ENCODE data around the gene CTU1.

CTU1 gene

GRCh38 chr19:51098365-51099046, 9.7 kb downstream of the CTU1 start:
- no peak for FAIRE-seq
- TF ChIP-seq POU2F2 (IDR thresholded peaks at IDR 0.05; ENCODE audit: low read depth, low read length) (no peak), PAX5 (IDR thresholded peaks at IDR 0.05; ENCODE audit: insufficient read depth, low read length, severe bottlenecking) (no peak), SPI1 (IDR thresholded peaks at IDR 0.05; ENCODE audit: low read depth, low read length) (no peak), POLR2AphosphoS5 (IDR thresholded peaks at IDR 0.05; ENCODE audit: low read depth, low read length) (no peak), TAF1 (IDR thresholded peaks at IDR 0.05; ENCODE audit: low read depth, low read length) (no peak), POLR2A (IDR thresholded peaks at IDR 0.05; ENCODE audit: low read depth, low read length) (no peak)
- DNase-seq (ENCODE audit: insufficient read length, low spot score): no peak

- no peak for FAIRE-seq
- TF ChIP-seq TAF1 (IDR thresholded peaks at IDR 0.05; ENCODE audit: low read depth, low read length) (no peak), POLR2AphosphoS5 (IDR thresholded peaks at IDR 0.05; ENCODE audit: low read depth, low read length) (no peak), POU2F2 (IDR thresholded peaks at IDR 0.05; ENCODE audit: low read depth, low read length) (no peak), SPI1 (IDR thresholded peaks at IDR 0.05; ENCODE audit: low read depth, low read length) (no peak), PAX5 (IDR thresholded peaks at IDR 0.05; ENCODE audit: insufficient read depth, low read length, severe bottlenecking) (no peak), POLR2A (IDR thresholded peaks at IDR 0.05; ENCODE audit: low read depth, low read length) (no peak)
- no peak for DNase-seq (ENCODE audit: insufficient read length, low spot score)
Measured at GRCh38 chr19:51097796-51098195, 10.4 kb downstream of the CTU1 start.

GRCh38 chr19:51097166-51097738, 11.0 kb downstream of the CTU1 start:
- TF ChIP-seq POU2F2 (IDR thresholded peaks at IDR 0.05; ENCODE audit: low read depth, low read length) (no peak), POLR2A (IDR thresholded peaks at IDR 0.05; ENCODE audit: low read depth, low read length) (no peak), SPI1 (IDR thresholded peaks at IDR 0.05; ENCODE audit: low read depth, low read length) (no peak), TAF1 (IDR thresholded peaks at IDR 0.05; ENCODE audit: low read depth, low read length) (no peak), POLR2AphosphoS5 (IDR thresholded peaks at IDR 0.05; ENCODE audit: low read depth, low read length) (no peak), PAX5 (IDR thresholded peaks at IDR 0.05; ENCODE audit: insufficient read depth, low read length, severe bottlenecking) (no peak)
- DNase-seq (ENCODE audit: insufficient read length, low spot score): peak; percentile 71
- peak; percentile 87 for FAIRE-seq

- peak; percentile 28 for FAIRE-seq
Measured at GRCh38 chr19:51096473-51097165, 11.6 kb downstream of the CTU1 start.

DNA sequence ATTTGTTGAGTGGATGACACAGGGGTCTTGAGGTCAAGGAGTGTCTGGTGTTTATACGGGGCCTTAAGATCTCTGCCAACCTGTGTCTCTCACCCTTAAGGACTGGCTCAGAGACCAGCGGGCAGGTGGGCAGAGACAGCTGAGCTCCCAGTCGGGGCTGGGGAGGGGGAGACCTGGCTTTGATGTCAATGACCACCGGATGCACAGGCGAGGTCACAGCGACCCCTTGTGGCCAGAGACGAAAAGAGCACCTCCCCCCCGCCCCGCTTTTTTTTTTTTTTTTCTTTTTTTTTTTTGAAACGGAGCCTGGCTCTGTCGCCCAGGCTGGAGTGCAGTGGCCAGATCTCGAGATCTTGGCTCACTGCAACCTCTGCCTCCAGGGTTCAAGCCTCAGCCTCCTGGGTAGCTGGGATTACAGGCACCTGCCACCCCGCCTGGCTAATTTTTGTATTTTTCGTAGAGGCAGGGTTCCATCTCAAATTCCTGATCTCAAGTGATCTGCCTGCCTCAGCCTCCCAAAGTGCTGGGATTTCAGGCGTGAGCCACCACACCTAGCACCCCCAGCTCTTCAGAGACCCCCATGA, 13.4 kb downstream of the CTU1 start:
- FAIRE-seq (no peak), DNase-seq (ENCODE audit: insufficient read length, low spot score) (peak; percentile 70)
- TF ChIP-seq SPI1 (IDR thresholded peaks at IDR 0.05; ENCODE audit: low read depth, low read length) (no peak), PAX5 (IDR thresholded peaks at IDR 0.05; ENCODE audit: insufficient read depth, low read length, severe bottlenecking) (no peak), POLR2AphosphoS5 (IDR thresholded peaks at IDR 0.05; ENCODE audit: low read depth, low read length) (no peak), POU2F2 (IDR thresholded peaks at IDR 0.05; ENCODE audit: low read depth, low read length) (no peak), TAF1 (IDR thresholded peaks at IDR 0.05; ENCODE audit: low read depth, low read length) (no peak), POLR2A (IDR thresholded peaks at IDR 0.05; ENCODE audit: low read depth, low read length) (no peak)

More at GRCh38 chr19:51096473-51097165, 11.6 kb downstream of the CTU1 start:
- no peak for DNase-seq (ENCODE audit: insufficient read length, low spot score)
- no peak for TF ChIP-seq TAF1 (IDR thresholded peaks at IDR 0.05; ENCODE audit: low read depth, low read length)
- no peak for TF ChIP-seq PAX5 (IDR thresholded peaks at IDR 0.05; ENCODE audit: insufficient read depth, low read length, severe bottlenecking)
- no peak for TF ChIP-seq POU2F2 (IDR thresholded peaks at IDR 0.05; ENCODE audit: low read depth, low read length)
- TF ChIP-seq POLR2A (IDR thresholded peaks at IDR 0.05; ENCODE audit: low read depth, low read length): no peak
- no peak; the same call in 1 of the 2 replicates for TF ChIP-seq POLR2AphosphoS5 (IDR thresholded peaks at IDR 0.05; ENCODE audit: low read depth, low read length)
- no peak for TF ChIP-seq SPI1 (IDR thresholded peaks at IDR 0.05; ENCODE audit: low read depth, low read length)

GRCh38 chr19:51093510-51094345, 14.5 kb downstream of the CTU1 start:
- DNase-seq (ENCODE audit: insufficient read length, low spot score) (no peak), FAIRE-seq (no peak)
- no peak for TF ChIP-seq POLR2A (IDR thresholded peaks at IDR 0.05; ENCODE audit: low read depth, low read length)
- TF ChIP-seq POU2F2 (IDR thresholded peaks at IDR 0.05; ENCODE audit: low read depth, low read length): no peak
- TF ChIP-seq SPI1 (IDR thresholded peaks at IDR 0.05; ENCODE audit: low read depth, low read length): no peak
- no peak for TF ChIP-seq PAX5 (IDR thresholded peaks at IDR 0.05; ENCODE audit: insufficient read depth, low read length, severe bottlenecking)
- no peak for TF ChIP-seq TAF1 (IDR thresholded peaks at IDR 0.05; ENCODE audit: low read depth, low read length)
- no peak for TF ChIP-seq POLR2AphosphoS5 (IDR thresholded peaks at IDR 0.05; ENCODE audit: low read depth, low read length)

- no peak for TF ChIP-seq POLR2AphosphoS5 (IDR thresholded peaks at IDR 0.05; ENCODE audit: low read depth, low read length)
- no peak for TF ChIP-seq TAF1 (IDR thresholded peaks at IDR 0.05; ENCODE audit: low read depth, low read length)
- no peak for TF ChIP-seq POLR2A (IDR thresholded peaks at IDR 0.05; ENCODE audit: low read depth, low read length)
- no peak for TF ChIP-seq PAX5 (IDR thresholded peaks at IDR 0.05; ENCODE audit: insufficient read depth, low read length, severe bottlenecking)
- TF ChIP-seq POU2F2 (IDR thresholded peaks at IDR 0.05; ENCODE audit: low read depth, low read length): no peak
- TF ChIP-seq SPI1 (IDR thresholded peaks at IDR 0.05; ENCODE audit: low read depth, low read length): no peak
- no peak for DNase-seq (ENCODE audit: insufficient read length, low spot score)
- no peak for FAIRE-seq
Measured at GRCh38 chr19:51093101-51093500, 15.1 kb downstream of the CTU1 start.

Measured in GM12891 (cell line).